Psoas muscle (tissue), 8 donors: ENCODE results near the gene HECW1. TPM values are rescaled to one million over a fixed set of nuclear protein-coding genes. Genes with fewer than 3 reads are reported as not detected.

ENCODE experiments used
- ATAC-seq, 4 donors: fragments of 200-7000 bp; cut with Tn5 transposase; one replicate each; pipeline ENCODE4 v1.9.1; 2020; ENCODE audit warnings: moderate library complexity in 3 of 4, mild to moderate bottlenecking in 2 of 4
- DNase-seq, 2 donors: peaks; one replicate each; pipeline ENCODE4 v3.0.0-alpha.2; 2020
- H3K27ac ChIP-seq: fragments of 200-600 bp; one replicate; pipeline ENCODE4 v1.8.0; 2022
- H3K27me3 ChIP-seq, 3 donors: fragments of 200-600 bp in 1 of 3; one replicate each; pipeline versions ENCODE4 v1.6.1 to v1.8.0; 2013 to 2022; ENCODE audit warnings: low read length in 2 of 3, mild to moderate bottlenecking in 2 of 3, moderate library complexity in 1 of 3; ENCODE audit not compliant: insufficient read depth in 3 of 3
- H3K36me3 ChIP-seq, 2 donors: fragments of 200-600 bp in 1 of 2; one replicate each; pipeline versions ENCODE4 v1.6.1 to v1.8.0; 2013 to 2022; ENCODE audit warnings: low read depth in 1 of 2, mild to moderate bottlenecking in 1 of 2, moderate library complexity in 1 of 2; ENCODE audit not compliant: insufficient read depth in 1 of 2
- H3K4me1 ChIP-seq: fragments of 200-600 bp; one replicate; pipeline ENCODE4 v1.8.0; 2022
- H3K4me3 ChIP-seq: fragments of 200-600 bp; one replicate; pipeline ENCODE4 v1.8.0; 2022; ENCODE audit warnings: mild to moderate bottlenecking
- H3K9me3 ChIP-seq: fragments of 200-600 bp; one replicate; pipeline ENCODE4 v1.8.0; 2022
- WGBS, 3 donors: extraction: QIAGEN DNeasy Blood & Tissue Kit; methylation state at CpG; one replicate each; pipeline versions ENCODE4 v1.1.6 to v1.1.7; 2013; 5-methylcytosine and 5-hydroxymethylcytosine counted together
- intact Hi-C, 2 donors: fragments of 100-400 bp; cut with DNase I; formaldehyde crosslinking; loops; one replicate each; pipeline versions ENCODE4 v1.11.0 to v1.14.2; 2022
- polyA plus RNA-seq, 3 donors: library from polyadenylated mRNA; stranded (reverse); fragments of 200-250 nt; gene quantifications; one replicate each; pipeline ENCODE4 v1.2.3, GENCODE V29; 2013
- total RNA-seq, 4 donors: library from RNA; stranded (reverse); fragmentation: NEBNext Ultra II Directional in 2 of 4; extraction: Animal tissue kit (Norgen Biotek cat#: 25700) in 2 of 4; gene quantifications; one replicate each; pipeline versions ENCODE4 v1.2.1 to v1.2.4, GENCODE V29; 2021 to 2023
- TF ChIP-seq, protein P1 (sequence below): fragments of 200-600 bp; IDR thresholded peaks from one replicate; pipeline ENCODE4 v1.8.0; 2022; ENCODE audit warnings: antibody characterized with exemption
- donor health status: healthy with polysubstance abuse.
- donor health status: DM: no; HTN: no; CAD: no; lungs with moderate emphysema.
- donor health status: Bipolar disorder and iron deficiency.
- donor health status: healthy.
- donor health status: DM: yes; HTN: yes; CAD: no.
- donor health status: DM: no; HTN: no; CAD: no.
- donor health status: DM: no; HTN: no; CAD: no.
- donor health status: DM: yes; HTN: yes; CAD: no.

The HECW1 gene
- total and polyA plus RNA-seq, 7 donors = 0.07 to 2.8 (median 1.0) TPM

DNA sequence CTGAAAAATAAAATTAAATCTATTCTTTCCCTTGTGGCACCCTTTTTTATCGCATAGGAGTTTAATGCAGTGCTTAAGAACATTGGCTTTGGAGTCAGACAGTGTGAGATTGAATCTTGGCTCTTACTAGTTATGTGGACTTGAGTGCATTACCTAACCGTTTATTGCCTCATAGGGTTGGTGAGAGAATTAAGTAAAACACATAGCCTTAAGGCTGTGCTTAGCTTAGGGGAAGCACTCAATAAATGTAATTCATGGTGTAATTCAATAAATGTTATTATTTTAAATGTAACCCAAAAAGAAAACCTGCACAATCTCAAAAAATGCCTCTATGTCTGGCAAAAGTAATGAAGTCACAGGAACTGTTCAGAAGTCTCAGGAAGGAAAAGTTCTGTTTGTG, 473.1 kb downstream of the HECW1 start:
- intact Hi-C loops = loop anchor here in 1 of 2 donors (10.0 kb wide), 1 partner anchor 249 kb away; no protein-coding TSS in a partner anchor
- 69 to 79% (median 73%) methylated on average over 2 of the region's 2 CpGs for WGBS, 3 donors
- no peak for DNase-seq
- Histone ChIP-seq H3K27ac (no peak overlapping the region), H3K4me1 (peaks cover 21% of the 10 kb centered on the region), H3K4me3 (peak overlapping the region; percentile 19), H3K27me3 (no peaks in the 10 kb centered on the region), H3K9me3 (no peaks in the 10 kb centered on the region), H3K36me3 (no peaks in the 10 kb centered on the region)
- no peak for ATAC-seq
- TF ChIP-seq, protein P1, sequence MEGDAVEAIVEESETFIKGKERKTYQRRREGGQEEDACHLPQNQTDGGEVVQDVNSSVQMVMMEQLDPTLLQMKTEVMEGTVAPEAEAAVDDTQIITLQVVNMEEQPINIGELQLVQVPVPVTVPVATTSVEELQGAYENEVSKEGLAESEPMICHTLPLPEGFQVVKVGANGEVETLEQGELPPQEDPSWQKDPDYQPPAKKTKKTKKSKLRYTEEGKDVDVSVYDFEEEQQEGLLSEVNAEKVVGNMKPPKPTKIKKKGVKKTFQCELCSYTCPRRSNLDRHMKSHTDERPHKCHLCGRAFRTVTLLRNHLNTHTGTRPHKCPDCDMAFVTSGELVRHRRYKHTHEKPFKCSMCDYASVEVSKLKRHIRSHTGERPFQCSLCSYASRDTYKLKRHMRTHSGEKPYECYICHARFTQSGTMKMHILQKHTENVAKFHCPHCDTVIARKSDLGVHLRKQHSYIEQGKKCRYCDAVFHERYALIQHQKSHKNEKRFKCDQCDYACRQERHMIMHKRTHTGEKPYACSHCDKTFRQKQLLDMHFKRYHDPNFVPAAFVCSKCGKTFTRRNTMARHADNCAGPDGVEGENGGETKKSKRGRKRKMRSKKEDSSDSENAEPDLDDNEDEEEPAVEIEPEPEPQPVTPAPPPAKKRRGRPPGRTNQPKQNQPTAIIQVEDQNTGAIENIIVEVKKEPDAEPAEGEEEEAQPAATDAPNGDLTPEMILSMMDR = no peak

DNA sequence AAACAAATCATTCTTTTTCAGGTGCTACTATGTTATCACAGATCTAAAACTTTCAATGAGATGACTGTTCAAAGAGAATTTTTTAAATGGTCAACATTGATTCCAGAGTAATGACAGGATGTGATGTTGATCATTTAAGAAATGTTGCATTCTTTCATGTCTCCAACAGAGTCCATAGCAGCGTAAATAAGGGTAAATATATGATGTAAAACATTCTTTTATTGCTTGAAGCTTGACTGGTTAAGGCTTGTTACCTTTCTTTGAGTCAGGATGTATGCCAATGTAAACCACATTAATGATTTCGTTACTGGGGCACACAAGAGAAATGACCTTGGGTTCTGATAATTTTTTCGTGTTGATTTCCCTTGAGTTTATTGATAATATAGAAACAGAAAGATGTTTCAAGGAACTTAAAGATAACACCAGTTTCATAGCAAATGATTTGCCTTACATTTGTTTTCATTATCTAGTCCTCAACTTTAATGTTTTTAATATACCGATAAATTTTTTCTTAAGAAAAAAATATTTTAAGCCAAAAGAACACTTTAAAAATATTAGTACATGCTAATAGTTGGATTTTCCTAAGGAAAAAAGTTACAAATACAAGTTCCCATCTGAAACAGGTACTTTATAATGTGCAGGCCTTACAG, 473.9 kb downstream of the HECW1 start:
- no peaks in the 10 kb centered on the region for H3K36me3 ChIP-seq
- H3K27ac ChIP-seq = no peak overlapping the region
- H3K4me3 ChIP-seq = no peak overlapping the region
- no peak for ATAC-seq
- no peaks in the 10 kb centered on the region for H3K27me3 ChIP-seq
- no peaks in the 10 kb centered on the region for H3K9me3 ChIP-seq
- intact Hi-C loops = loop anchor here in 1 of 2 donors (10.0 kb wide), 1 partner anchor 248 kb away; no protein-coding TSS in a partner anchor
- WGBS, 3 donors = 90 to 91% (median 91%) methylated on average over 4 of the region's 4 CpGs
- no peak for DNase-seq
- TF ChIP-seq, protein P1 = no peak
- peaks cover 22% of the 10 kb centered on the region for H3K4me1 ChIP-seq

DNA sequence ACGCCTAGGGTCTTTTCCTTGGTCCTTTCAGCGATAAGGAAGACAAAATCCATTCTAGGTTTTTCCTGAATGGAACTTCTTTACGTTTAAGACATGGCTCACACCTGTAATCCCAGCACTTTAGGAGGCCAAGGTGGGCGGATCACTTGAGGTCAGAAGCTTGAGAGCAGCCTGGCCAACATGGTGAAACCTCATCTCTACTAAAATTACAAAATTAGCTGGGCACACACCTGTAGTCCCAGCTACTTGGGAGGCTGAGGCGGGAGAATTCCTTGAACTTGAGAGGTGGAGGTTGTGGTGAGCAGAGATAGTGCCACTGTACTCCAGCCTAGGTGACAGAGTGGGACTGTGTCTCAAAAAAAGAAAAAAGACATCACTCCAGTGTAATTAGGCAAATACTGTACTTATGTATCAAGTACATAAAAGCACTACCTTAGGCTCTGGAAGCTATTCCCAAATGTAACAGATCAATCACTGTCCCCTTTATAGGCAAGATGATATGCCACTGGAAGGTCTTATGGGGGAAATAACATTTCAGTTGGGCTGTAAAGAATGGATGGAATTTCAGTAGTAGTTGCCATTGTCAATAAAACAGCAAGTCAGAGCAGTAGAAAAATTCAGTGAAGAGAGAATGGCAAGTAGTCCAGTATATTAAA, 476.2 kb downstream of the HECW1 start:
- Histone ChIP-seq H3K9me3 (no peaks in the 10 kb centered on the region), H3K4me1 (peaks cover 28% of the 10 kb centered on the region), H3K4me3 (no peak overlapping the region), H3K27ac (no peak overlapping the region), H3K36me3 (no peaks in the 10 kb centered on the region), H3K27me3 (no peaks in the 10 kb centered on the region)
- DNase-seq = no peak
- TF ChIP-seq, protein P1 = no peak
- intact Hi-C loops = loop anchor here in 1 of 2 donors (10.0 kb wide), 1 partner anchor 246 kb away; no protein-coding TSS in a partner anchor
- no peak for ATAC-seq
- WGBS, 3 donors = 93 to 97% (median 95%) methylated on average over 5 of the region's 5 CpGs

DNA sequence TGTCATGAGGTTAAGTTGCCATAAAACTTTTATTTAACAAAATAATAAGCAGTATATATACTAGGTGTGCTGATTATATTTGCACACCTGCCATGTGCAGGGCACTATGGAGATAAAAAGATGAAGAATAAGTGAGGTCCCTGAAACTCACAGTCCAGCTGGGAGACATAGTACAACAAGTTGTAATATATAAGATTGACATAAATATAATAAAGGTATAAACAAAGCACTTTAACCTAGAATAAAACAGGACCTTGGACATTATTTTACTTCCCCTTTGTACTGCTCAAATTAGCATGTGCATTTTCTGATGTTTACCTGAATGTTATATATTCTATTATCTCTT, 476.7 kb downstream of the HECW1 start:
- intact Hi-C loops = loop anchor here in 1 of 2 donors (10.0 kb wide), 1 partner anchor 246 kb away; no protein-coding TSS in a partner anchor
- no peaks in the 10 kb centered on the region for H3K9me3 ChIP-seq

More for the DNA sequence above, 476.7 kb downstream of the HECW1 start:
- TF ChIP-seq, protein P1 = no peak
- peaks cover 28% of the 10 kb centered on the region for H3K4me1 ChIP-seq
- DNase-seq (no peak), ATAC-seq (no peak)
- H3K27me3 ChIP-seq = no peaks in the 10 kb centered on the region
- H3K36me3 ChIP-seq = no peaks in the 10 kb centered on the region
- H3K27ac ChIP-seq = no peak overlapping the region
- no peak overlapping the region for H3K4me3 ChIP-seq
